GM21381 (cell line): Measurements from ENCODE around the gene ACTG2.
"Not testable (repeated sequence)": the region's sequence is repeated elsewhere in the genome, so short reads cannot be mapped to it uniquely, and the experiment has no call there.

Experiments
- ATAC-seq: cut with Tn5 transposase; IDR thresholded peaks from one replicate; pipeline ENCODE4 v1.9.1; 2021; ENCODE audit warnings: mild to moderate bottlenecking, moderate library complexity; ENCODE audit not compliant: unreplicated experiment

The ACTG2 gene

DNA sequence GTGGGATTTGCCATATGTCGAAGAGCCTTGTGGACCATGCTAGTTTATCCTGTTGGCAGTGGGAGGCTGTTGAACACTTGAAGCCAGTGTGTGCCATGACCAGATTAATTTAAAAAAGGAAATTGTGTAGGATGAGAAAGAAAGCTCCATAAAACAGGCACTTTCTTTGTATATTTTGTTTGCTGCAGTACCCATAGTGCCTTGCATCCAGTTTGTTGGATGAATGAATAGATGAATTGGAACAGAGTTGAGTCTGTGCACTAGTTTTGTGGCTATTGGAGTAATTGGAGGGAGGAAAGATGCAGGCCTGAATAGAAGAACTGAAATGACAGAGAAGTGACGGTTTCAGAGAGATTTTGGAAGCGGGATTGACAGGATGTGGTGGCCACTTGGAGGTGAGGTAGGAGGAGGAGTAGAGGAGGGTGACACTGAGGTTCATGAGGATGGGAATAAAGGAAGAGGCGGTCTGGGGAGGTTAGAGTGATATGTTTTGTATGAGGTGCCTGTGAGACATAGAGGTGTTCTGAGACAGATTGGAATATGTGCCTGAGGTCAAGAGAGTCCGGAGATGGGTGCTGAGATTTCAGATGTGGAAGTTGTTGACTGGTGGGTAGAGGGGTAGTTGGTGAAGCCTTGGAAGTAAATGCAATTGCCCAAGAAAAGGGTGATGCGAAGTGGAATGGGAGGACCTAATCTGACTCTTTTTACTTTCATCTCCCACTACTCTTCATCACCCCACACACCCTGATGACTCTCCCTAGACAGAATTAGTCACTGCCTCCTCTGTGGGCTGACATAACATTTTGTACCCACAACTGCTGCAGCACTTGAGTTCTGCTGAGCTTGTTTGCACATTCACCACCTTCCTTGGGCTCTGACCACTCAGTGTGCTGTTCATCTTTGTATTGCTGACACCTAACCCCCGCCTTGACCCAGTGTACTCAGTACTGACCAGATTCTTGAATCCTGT lies 39.0 kb downstream of the ACTG2 start:
- ATAC-seq = no peak

DNA sequence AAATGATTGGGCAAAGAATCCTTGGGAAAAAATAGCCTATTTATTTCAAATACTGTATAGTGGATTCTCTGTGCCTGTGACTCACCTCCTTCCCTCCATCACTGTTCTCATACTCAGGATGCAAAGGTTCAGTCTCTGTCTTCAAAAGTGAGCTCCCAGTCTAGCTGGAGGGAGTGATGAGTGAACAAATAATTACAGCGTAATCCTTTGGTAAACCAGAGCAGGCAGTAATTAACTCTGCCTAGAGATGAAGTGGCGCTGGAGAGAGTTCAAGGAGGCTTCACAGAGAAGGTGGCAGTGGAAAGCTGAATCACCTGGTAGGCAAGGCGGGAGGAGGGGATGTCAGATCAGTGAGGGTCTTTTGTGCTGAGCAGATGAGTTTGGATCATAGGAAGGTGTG lies 40.4 kb downstream of the ACTG2 start:
- ATAC-seq = no peak

DNA sequence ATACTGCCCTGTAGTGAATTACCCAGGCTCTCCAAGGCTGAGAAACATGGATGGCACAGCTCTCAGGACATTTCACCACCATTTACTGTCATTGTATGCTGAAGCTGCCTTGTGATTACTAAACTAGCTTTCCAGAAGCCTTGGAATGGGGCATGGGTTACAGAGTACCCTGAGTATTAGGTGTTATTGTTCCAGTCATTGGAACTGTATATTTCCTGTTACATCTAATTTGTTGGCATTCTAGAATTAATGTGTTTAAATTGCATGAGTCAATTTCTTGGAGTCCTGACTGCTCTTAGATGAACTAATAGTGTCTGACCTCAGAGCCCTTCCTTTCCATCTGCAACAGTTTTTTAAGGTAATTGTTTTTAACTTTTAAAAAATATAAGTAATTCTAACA lies 42.8 kb downstream of the ACTG2 start:
- no peak for ATAC-seq

DNA sequence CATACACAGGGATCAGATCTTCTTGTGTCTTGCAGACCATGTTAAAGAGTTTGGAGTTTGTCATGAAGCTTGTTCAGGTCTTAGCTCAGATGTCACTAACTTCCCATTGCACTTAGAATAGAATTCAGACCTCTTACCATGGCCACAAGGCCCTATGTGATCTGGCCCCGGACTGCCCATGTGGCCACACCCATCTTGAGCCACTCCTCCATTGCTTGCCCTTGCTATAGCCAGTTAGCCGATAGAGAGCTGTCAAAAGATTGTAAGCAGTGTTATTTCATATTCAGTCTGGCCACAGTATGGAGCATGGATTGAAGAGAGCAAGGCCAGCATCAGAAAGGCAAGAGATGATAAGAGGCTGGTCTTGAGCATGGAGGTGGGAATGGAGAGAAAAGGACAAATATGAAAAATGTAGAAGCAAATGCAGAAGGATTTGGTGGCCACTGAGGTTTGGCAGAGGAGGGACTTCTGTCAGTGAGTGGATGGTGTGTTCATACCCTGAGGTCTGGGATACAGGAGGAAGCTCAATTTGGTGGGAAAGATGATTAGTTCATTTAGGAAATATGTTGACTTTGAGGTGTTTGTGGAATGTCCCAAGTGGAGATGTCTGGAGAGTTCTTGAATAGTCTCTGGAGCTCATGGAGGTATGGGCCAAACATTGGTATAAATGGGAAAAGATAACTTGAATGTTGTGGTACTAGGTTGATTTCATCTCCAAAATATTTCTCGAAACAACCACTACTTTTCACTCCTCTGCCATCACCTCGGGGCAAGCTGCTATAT lies 44.5 kb downstream of the ACTG2 start:
- no peak for ATAC-seq

DNA sequence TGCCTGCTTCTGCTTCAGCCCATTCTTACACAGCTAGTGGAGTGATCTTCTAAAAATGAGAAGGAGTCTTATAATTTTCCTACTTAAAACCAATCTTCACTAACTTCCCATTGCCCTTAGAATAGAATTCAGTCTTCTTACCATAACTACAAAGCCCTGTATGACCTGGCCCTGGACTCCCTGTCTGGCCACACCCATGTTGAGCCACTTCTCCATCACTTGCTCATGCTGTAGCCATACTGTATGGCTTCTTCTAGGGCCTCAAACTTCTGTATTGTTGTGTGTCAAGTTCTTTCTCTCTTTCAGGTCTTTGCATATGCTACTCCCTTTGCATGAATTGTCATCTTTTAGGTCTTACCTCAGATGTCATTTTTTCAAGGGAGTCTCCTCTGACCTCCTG lies 45.1 kb downstream of the ACTG2 start:
- ATAC-seq = no peak

DNA sequence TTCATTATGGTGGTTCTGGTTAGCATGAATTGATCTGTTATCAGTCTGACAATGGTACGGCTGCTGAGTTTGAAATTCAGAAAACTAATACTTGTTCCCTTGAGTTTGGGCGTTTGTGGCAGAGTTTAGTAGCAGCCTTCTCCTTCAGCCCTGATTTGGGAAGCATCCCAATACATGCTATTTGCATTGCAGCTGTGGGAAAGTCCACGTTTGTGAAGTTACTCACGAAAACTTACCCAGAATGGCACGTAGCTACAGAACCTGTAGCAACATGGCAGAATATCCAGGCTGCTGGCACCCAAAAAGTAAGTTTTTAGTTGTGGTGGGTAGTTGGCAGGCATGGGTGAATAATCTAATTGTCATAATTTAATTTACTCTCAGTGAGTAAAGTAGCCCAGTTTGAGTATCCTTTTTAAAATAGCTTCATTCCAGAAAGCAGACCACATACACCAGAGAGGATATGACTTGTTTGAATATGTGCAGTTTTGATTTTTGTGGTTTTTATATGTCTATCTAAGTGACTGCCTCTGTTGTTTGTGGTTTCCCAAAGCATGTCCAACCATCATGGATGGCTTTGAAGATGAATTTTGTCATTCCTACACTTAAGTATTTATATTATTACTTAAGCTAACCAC lies 46.0 kb downstream of the ACTG2 start:
- no peak for ATAC-seq

DNA sequence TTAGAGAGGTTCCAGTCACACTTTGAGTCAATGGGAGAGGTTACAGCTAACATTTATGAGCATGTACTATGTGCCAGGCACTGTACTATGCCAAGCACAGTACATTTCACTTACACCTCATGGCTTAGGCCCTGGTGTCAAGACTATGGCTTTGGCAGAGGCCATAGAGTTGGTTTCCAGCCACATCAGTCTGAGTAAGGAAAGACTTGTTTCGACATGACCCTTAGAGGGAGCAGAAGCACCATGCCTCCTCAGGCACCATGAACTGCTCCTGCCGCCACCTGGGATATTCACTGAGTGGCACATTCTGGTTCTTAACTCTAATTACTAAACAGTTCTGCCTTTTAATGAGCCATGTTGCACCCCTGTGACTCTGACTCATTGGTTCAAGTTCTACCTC lies 46.6 kb downstream of the ACTG2 start:
- ATAC-seq = no peak

DNA sequence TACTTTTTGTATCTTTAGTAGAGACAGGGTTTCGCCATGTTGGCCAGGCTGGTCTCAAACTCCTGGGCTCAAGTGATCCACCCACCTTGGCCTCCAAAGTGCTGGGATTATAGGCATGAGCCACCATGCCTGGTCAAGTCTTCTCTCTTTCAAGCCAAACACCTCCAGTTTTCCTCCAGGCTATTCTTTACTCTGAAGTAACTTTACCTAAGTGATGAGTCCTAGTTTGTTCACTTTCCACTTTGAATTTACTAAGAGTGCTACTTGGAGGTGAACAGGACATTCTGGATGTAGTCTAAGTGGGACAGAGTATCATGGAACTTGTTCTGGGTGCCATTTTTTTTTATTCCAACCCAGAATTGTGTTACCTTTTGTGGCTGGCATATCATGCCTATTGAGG lies 47.3 kb downstream of the ACTG2 start:
- not testable (repeated sequence) for ATAC-seq

DNA sequence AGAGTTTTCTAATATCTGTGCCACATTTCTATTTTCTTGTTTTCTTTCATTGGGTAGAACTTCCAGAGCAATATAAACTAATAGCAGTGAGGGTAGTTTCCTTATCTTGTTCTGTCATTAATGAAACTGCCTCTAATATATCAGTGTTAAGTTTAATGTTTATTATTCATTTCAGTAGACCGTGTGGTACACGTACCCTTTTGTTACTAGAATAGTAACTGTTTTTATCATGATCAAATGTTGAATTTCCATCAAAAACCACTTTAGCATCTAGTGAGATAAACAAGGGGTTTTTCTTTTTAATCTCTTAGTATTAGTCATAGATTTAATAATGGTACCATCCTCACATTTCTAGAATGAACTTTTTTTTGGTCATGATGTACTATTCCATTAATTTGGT lies 49.9 kb downstream of the ACTG2 start:
- no peak for ATAC-seq

DNA sequence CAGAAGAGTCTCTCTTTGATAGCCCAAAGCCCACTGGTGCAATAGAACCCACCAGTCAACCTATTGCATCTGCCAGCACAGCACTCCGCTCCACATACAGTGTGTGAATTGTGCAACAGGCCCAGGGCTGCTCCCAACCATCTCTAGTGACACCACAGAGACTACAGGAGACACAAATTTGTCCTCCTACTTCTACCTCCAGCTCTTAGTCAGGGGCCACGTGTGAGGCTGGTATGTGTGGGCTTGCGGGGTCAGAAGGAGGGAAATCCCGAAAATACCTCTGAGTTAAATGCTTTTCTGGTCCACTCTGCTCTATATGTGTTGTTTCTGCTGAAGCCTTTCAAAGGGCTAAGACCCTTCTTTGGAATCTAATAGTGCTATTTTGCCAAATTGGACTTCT lies 51.9 kb downstream of the ACTG2 start:
- no peak for ATAC-seq

DNA sequence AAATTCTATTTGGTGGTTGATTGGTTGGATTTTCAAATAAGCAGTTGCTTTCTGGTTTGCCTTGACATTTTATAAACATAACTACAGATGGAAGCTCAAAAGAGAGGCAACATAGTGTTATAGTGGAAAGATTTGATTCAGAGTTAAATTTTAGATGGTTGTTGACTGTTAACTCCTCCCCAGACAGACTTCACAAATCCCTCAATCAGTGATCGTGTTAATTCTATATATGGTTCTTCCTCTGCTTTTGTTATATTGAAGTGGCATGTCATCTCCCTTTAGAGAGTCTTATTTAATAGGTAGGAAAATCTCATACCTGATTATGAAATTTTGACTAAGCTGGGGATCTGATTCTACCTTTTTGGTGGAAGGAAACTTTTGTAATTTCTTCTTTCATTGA lies 53.4 kb downstream of the ACTG2 start:
- ATAC-seq = no peak

DNA sequence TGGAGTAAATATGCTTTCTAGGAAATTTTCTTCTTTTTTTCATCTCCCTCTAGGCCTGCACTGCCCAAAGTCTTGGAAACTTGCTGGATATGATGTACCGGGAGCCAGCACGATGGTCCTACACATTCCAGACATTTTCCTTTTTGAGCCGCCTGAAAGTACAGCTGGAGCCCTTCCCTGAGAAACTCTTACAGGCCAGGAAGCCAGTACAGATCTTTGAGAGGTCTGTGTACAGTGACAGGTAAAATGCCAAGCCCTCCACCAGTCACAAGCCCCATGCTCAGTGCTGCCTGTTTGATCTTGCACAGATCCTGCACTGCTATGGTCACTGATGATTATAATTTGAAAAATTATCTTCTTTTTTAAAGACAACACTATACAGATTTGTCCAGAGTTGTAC lies 53.9 kb downstream of the ACTG2 start:
- no peak for ATAC-seq

DNA sequence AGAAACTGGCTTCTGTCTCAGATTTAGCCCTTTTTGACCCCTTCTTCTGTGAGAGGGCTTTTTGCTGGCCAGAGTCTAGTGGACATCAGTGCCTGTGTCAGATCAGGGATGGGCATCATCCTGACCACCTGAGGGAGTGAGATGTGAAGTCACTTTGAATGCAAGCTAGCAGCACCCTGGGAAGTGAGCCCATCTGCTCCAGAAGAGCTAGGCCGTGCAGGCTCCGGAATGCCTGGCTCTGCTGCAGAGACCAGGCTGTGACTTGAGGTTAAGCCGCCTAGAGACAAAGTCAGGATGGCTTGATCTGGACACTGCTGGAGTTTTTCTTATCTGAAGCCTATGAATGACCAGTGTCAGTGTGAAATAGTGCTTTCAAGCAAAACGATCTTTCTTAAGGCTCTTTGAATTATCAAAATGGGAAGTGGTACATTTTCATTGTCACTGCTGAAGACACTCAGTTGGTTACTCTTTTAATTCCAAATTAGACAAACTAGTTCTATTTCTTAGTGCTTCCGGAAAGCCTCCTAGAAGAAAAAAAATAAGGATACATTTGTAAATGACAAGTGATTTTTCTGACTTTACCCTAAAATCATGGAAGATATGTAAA lies 54.7 kb downstream of the ACTG2 start:
- ATAC-seq = no peak

DNA sequence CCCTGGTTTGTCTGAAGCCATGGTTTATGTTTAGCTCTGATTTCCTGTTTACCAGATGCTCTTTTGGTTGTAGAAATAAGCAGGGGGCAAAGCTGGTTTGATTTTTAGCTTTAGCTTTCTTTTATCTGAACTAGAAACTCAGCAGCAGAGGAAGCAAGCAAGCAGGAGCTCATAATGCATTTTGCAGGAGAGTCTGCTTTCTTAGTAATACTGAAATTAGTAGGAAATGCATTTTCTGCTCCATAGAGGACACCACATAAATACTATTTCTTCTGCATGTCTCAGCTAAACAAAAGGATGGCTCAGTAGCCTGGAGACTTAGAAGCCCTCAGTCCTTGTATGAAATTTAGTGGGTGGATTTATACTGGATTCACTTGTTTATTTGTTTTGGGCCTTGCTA lies 57.0 kb downstream of the ACTG2 start:
- ATAC-seq = no peak

DNA sequence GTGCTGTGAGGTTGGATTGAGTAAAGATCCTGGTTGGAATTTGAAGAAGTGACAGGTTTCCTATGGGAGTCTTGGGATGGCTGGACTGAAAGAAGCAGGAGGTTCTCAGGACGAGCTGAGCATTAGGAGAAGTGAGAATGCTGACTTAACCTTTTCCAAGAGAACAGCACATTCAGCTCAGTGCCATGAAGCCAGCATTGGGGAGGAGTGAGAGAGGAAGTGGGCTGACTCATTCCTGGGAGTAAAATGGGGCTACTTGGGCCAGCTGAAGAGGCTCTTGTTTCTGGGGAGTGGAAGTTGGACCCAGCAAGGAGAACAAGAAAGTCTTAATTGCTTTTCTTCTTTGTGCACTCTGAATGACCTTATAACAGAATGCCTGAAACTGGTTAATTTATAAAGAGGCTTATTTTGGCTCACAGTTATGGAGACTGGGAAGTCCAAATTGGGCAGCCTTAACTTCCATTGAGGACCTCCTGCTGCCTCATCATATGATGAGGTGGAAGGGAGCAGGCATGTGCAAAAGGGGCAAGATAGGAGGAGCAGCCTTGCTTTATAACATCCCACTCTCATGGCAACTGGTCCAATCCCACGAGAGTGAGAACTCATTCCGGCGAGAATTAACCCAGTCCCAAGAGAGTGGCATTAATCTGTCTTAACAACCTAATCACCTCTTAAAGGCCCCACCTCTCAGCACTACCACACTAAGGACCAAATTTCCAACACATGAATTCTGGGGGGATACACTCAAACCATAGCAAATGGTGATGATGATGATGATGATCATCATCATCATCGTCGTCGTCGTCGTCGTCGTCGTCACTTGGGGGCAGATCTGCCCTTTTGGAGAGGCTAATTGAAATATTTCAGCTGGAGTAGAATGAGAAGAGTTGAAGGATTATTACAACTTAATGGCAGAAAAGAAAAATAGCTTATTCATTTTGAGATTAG lies 60.0 kb downstream of the ACTG2 start:
- ATAC-seq = no peak

DNA sequence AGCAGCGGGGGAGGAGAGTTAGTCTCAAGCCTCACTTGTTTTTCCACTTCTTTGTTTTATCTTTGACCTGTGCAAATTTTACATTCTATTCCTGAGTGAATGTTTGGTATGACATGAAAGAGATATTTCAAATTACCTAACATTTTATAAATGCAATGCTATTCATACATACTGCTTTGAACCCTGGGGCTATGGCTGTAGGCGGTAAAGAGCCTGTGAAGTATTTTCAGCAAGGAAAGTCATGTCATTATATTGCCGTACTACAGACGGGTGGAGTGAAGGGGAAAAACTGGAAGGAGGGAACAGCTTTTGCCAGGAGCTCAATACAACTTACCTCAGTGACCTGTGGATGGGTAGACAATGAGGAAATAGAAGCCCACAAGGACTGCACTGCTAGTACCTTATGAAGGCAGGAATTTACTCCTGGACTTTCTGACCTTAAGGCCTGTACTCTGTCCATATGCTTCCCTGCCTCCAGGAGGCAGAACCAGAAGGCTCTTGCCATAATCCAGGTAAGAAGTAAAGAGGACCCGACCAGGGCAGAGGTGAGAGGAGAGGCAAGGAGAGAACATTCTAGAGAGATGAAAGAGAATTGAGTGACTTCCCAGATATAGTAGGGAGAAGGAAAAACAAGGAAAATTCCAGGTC lies 63.5 kb downstream of the ACTG2 start:
- no peak for ATAC-seq

DNA sequence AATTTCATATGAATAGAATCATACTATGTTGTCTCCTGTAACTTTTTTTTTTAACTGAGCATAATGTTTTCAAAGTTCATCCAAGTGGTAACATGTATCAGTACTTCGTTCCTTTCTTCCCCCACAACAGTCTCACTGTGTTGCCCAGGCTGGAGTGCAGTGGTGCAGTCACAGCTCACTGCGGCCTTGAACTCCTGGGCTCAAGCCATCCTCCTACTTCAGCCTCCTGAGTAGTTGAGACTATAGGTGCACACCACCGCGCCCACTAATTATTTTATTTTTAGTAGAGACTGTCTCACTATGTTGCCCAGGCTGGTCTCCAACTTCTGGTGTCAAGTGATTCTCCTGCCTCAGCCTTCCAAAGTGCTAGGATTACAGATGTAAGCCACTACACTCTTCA lies 68.5 kb downstream of the ACTG2 start:
- ATAC-seq = no peak

DNA sequence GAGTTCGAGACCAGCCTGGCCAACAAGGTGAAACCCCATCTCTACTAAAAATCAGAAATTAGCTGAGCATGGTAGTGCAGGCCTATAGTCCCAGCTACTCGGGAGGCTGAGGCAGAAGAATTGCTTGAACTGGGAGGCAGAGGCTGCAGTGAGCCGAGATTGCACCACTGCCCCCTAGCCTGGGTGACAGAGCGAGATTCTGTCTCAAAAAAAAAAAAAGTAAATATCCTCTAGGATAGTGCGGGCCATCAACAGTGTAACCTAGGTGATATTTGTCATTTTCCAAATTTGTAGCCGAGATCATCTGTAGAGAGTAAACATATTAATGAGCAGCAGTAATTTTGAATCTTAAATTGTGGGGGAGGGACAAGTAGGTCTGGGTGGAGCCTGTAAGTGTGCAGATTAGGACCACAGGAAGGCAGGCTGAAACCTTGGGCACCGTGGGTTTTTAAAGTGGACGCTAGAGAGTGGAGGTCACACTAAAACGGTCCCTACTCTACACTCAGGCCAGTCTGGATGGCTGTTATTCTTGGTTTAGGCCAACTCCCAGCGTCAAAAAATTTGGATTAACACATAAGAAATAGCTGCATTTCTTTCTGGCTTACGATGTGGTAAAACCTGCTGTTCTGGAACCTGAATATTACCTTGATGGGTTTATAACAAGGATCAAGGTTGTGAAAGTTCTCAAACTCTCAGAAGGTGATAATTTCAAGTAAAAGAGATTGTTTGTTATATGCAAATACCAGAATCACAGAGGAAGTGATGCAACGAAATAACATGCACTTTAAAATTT lies 69.2 kb downstream of the ACTG2 start:
- ATAC-seq = no peak

DNA sequence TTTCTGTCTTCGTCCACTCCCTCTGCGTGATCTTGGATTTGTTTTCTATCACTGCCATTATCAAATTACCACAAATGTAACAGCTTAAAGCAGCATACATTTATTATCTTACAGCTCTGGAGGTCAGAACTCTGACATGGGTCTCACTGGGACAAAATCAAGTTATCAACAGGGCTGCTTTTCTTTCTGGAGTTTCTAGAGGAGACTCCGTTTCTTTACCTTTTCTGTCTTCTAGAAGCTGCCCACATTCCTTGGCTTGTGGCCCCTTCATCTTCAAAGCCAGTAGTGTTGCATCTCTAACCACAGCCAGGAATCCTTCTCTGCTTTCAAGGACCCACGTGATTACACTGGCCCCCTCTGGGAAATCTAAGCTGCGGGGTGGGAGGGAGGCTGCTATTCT lies 70.0 kb downstream of the ACTG2 start:
- no peak for ATAC-seq
